Measurements from ENCODE around the gene PSPH. TPM values are rescaled to one million over a fixed set of nuclear protein-coding genes. Genes with fewer than 3 reads are reported as not detected.
"Not testable (repeated sequence)": the region's sequence is repeated elsewhere in the genome, so short reads cannot be mapped to it uniquely, and the experiment has no call there.

Gene PSPH
- polyA plus RNA-seq, 3 donors from 2014 or later: 3.2 to 6.8 (median 5.1) TPM

GRCh38 chr7:56047446-56048116 is 3.7 kb downstream of the PSPH start:
- H3K36me3 Mint-ChIP-seq; H3K9me3 Mint-ChIP-seq; H3K27ac Mint-ChIP-seq; DNase-seq; H3K4me3 Mint-ChIP-seq; H3K27me3 Mint-ChIP-seq (ENCODE audit: low read depth in 3 of 3): not testable (repeated sequence)
- peaks cover 20 to 23% of the 10 kb centered on the region in 2 donors for H3K4me1 Mint-ChIP-seq

GRCh38 chr7:56046721-56047445 is 4.4 kb downstream of the PSPH start:
- Mint-ChIP-seq H3K27me3 (ENCODE audit: low read depth in 3 of 3) (peaks cover 0 to 7% (median 2%) of the 10 kb centered on the region in 3 donors), H3K36me3 (no peaks in the 10 kb centered on the region), H3K9me3 (no peaks in the 10 kb centered on the region), H3K27ac (no peak overlapping the region), H3K4me3 (no peak overlapping the region), H3K4me1 (peaks cover 15 to 17% of the 10 kb centered on the region in 2 donors)
- no peak for DNase-seq

- not testable (repeated sequence) for H3K9me3 Mint-ChIP-seq
Measured at GRCh38 chr7:56045758-56046157, 5.5 kb downstream of the PSPH start.

GRCh38 chr7:56040730-56041129 is 10.5 kb downstream of the PSPH start:
- H3K27ac Mint-ChIP-seq: no peak overlapping the region
- no peaks in the 10 kb centered on the region for H3K27me3 Mint-ChIP-seq (ENCODE audit: low read depth in 3 of 3)
- no peaks in the 10 kb centered on the region for H3K4me1 Mint-ChIP-seq
- H3K36me3 Mint-ChIP-seq: no peaks in the 10 kb centered on the region
- H3K9me3 Mint-ChIP-seq: no peaks in the 10 kb centered on the region
- no peak for DNase-seq
- no peak overlapping the region for H3K4me3 Mint-ChIP-seq

More at GRCh38 chr7:56045758-56046157, 5.5 kb downstream of the PSPH start:
- not testable (repeated sequence) for H3K4me3 Mint-ChIP-seq; DNase-seq; H3K36me3 Mint-ChIP-seq; H3K27ac Mint-ChIP-seq; H3K4me1 Mint-ChIP-seq; H3K27me3 Mint-ChIP-seq (ENCODE audit: low read depth in 3 of 3)

GRCh38 chr7:56033671-56034432 is 17.4 kb downstream of the PSPH start:
- Mint-ChIP-seq H3K4me3 (peak overlapping the region; percentile 83 to 89 (median 86)), H3K27me3 (ENCODE audit: low read depth in 3 of 3) (peaks cover 0 to 2% (median 1%) of the 10 kb centered on the region in 3 donors), H3K9me3 (no peaks in the 10 kb centered on the region), H3K36me3 (no peaks in the 10 kb centered on the region), H3K27ac (peak overlapping the region in 4 of 6 donors; percentile 2 to 55 (median 32)), H3K4me1 (peaks cover 4 to 7% of the 10 kb centered on the region in 2 donors)
- DNase-seq: peak; percentile 55 to 59 (median 58)

GRCh38 chr7:56032578-56032977 is 18.7 kb downstream of the PSPH start:
- not testable (repeated sequence) for H3K4me1 Mint-ChIP-seq; H3K27ac Mint-ChIP-seq; H3K27me3 Mint-ChIP-seq (ENCODE audit: low read depth in 3 of 3); H3K36me3 Mint-ChIP-seq; DNase-seq; H3K9me3 Mint-ChIP-seq
- H3K4me3 Mint-ChIP-seq: peak overlapping the region in 4 of 5 donors; percentile 13 to 64 (median 34)

- not testable (repeated sequence) for H3K27ac Mint-ChIP-seq; H3K27me3 Mint-ChIP-seq (ENCODE audit: low read depth in 3 of 3); H3K36me3 Mint-ChIP-seq; H3K4me1 Mint-ChIP-seq; H3K9me3 Mint-ChIP-seq; DNase-seq
- H3K4me3 Mint-ChIP-seq: peak overlapping the region in 1 of 5 donors; percentile 45
Measured at GRCh38 chr7:56031556-56031955, 19.7 kb downstream of the PSPH start.

- Mint-ChIP-seq H3K4me1 (peaks cover 4 to 7% of the 10 kb centered on the region in 2 donors), H3K36me3 (no peaks in the 10 kb centered on the region), H3K27me3 (ENCODE audit: low read depth in 3 of 3) (peaks cover 0 to 2% (median 1%) of the 10 kb centered on the region in 3 donors), H3K27ac (no peak overlapping the region), H3K4me3 (no peak overlapping the region), H3K9me3 (no peaks in the 10 kb centered on the region)
- DNase-seq: no peak
Measured at GRCh38 chr7:56030340-56030739, 20.9 kb downstream of the PSPH start.

GRCh38 chr7:56028942-56029630 is 22.2 kb downstream of the PSPH start:
- no peak overlapping the region for H3K4me3 Mint-ChIP-seq
- H3K36me3 Mint-ChIP-seq: no peaks in the 10 kb centered on the region
- H3K27me3 Mint-ChIP-seq (ENCODE audit: low read depth in 3 of 3): peaks cover 0 to 1% (median 0%) of the 10 kb centered on the region in 3 donors
- peak overlapping the region in 1 of 6 donors; percentile 40 for H3K27ac Mint-ChIP-seq
- no peaks in the 10 kb centered on the region for H3K9me3 Mint-ChIP-seq
- no peak for DNase-seq
- H3K4me1 Mint-ChIP-seq: peaks cover 4 to 7% of the 10 kb centered on the region in 2 donors

GRCh38 chr7:56026538-56026937 is 24.7 kb downstream of the PSPH start:
- no peaks in the 10 kb centered on the region for H3K36me3 Mint-ChIP-seq
- no peak overlapping the region for H3K4me3 Mint-ChIP-seq
- peaks cover 0 to 2% (median 1%) of the 10 kb centered on the region in 3 donors for H3K27me3 Mint-ChIP-seq (ENCODE audit: low read depth in 3 of 3)
- H3K9me3 Mint-ChIP-seq: no peaks in the 10 kb centered on the region
- DNase-seq: no peak
- no peak overlapping the region for H3K27ac Mint-ChIP-seq
- no peaks in the 10 kb centered on the region for H3K4me1 Mint-ChIP-seq

GRCh38 chr7:56023500-56023899 is 27.7 kb downstream of the PSPH start:
- no peaks in the 10 kb centered on the region for H3K9me3 Mint-ChIP-seq
- no peak for DNase-seq
- H3K4me3 Mint-ChIP-seq: no peak overlapping the region
- H3K36me3 Mint-ChIP-seq: peaks cover 0 to 4% (median 0%) of the 10 kb centered on the region in 3 donors
- no peak overlapping the region for H3K27ac Mint-ChIP-seq
- H3K4me1 Mint-ChIP-seq: no peaks in the 10 kb centered on the region
- H3K27me3 Mint-ChIP-seq (ENCODE audit: low read depth in 3 of 3): peaks cover 0 to 2% (median 0%) of the 10 kb centered on the region in 3 donors

- peaks cover 0 to 4% (median 0%) of the 10 kb centered on the region in 3 donors for H3K36me3 Mint-ChIP-seq
- H3K27ac Mint-ChIP-seq: no peak overlapping the region
- DNase-seq: no peak
- H3K27me3 Mint-ChIP-seq (ENCODE audit: low read depth in 3 of 3): peaks cover 0 to 2% (median 0%) of the 10 kb centered on the region in 3 donors
- H3K4me3 Mint-ChIP-seq: no peak overlapping the region
- H3K9me3 Mint-ChIP-seq: no peaks in the 10 kb centered on the region
- H3K4me1 Mint-ChIP-seq: no peaks in the 10 kb centered on the region
Measured at GRCh38 chr7:56019501-56019900, 31.7 kb downstream of the PSPH start.

GRCh38 chr7:56017015-56017414 is 34.2 kb downstream of the PSPH start:
- not testable (repeated sequence) for H3K27ac Mint-ChIP-seq; H3K4me1 Mint-ChIP-seq; H3K4me3 Mint-ChIP-seq; DNase-seq; H3K27me3 Mint-ChIP-seq (ENCODE audit: low read depth in 3 of 3); H3K9me3 Mint-ChIP-seq; H3K36me3 Mint-ChIP-seq

All from immature natural killer cell (primary cell).